Breast epithelium (tissue), 3 donors: ENCODE data around the gene CEACAM5.

Source experiments
- POLR2AphosphoS5 ChIP-seq, 3 donors: sonication (generic); formaldehyde crosslinking; IDR thresholded peaks; one replicate each; pipeline ENCODE4 v1.6.1; 2017; ENCODE audit warnings: antibody characterized with exemption in 3 of 3
- TF ChIP-seq, protein P1 (sequence below), 3 donors: fragments of 450-650 bp; IDR thresholded peaks; one replicate each; pipeline ENCODE4 v1.5.1; 2016 to 2017; ENCODE audit warnings: antibody characterized with exemption in 3 of 3, mild to moderate bottlenecking in 3 of 3, moderate library complexity in 3 of 3

DNA sequence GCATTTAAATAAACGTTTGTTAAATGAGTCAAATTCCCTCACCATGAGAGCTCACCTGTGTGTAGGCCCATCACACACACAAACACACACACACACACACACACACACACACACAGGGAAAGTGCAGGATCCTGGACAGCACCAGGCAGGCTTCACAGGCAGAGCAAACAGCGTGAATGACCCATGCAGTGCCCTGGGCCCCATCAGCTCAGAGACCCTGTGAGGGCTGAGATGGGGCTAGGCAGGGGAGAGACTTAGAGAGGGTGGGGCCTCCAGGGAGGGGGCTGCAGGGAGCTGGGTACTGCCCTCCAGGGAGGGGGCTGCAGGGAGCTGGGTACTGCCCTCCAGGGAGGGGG is 8.5 kb upstream of the CEACAM5 start:
- TF ChIP-seq, protein P1, sequence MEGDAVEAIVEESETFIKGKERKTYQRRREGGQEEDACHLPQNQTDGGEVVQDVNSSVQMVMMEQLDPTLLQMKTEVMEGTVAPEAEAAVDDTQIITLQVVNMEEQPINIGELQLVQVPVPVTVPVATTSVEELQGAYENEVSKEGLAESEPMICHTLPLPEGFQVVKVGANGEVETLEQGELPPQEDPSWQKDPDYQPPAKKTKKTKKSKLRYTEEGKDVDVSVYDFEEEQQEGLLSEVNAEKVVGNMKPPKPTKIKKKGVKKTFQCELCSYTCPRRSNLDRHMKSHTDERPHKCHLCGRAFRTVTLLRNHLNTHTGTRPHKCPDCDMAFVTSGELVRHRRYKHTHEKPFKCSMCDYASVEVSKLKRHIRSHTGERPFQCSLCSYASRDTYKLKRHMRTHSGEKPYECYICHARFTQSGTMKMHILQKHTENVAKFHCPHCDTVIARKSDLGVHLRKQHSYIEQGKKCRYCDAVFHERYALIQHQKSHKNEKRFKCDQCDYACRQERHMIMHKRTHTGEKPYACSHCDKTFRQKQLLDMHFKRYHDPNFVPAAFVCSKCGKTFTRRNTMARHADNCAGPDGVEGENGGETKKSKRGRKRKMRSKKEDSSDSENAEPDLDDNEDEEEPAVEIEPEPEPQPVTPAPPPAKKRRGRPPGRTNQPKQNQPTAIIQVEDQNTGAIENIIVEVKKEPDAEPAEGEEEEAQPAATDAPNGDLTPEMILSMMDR (IDR thresholded peaks at IDR 0.05) = no peak
- TF ChIP-seq POLR2AphosphoS5 (IDR thresholded peaks at IDR 0.05) = no peak
